ENCODE results near the gene GSTP1. TPM values are rescaled to one million over a fixed set of nuclear protein-coding genes. Genes with fewer than 3 reads are reported as not detected.
"Not testable (repeated sequence)": the region's sequence is repeated elsewhere in the genome, so short reads cannot be mapped to it uniquely, and the experiment has no call there.

Gene GSTP1
- total RNA-seq, 1 experiment from 2014 or later, result 1,799 TPM

DNA sequence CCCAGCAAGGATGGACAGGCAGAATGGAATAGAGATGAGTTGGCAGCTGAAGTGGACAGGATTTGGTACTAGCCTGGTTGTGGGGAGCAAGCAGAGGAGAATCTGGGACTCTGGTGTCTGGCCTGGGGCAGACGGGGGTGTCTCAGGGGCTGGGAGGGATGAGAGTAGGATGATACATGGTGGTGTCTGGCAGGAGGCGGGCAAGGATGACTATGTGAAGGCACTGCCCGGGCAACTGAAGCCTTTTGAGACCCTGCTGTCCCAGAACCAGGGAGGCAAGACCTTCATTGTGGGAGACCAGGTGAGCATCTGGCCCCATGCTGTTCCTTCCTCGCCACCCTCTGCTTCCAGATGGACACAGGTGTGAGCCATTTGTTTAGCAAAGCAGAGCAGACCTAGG lies 2.3 kb downstream of the GSTP1 start:
- Mint-ChIP-seq H3K4me3 (ENCODE audit: unreplicated experiment) (peak overlapping the region; percentile 75), H3K27ac (ENCODE audit: unreplicated experiment) (no peak overlapping the region)
- POLR2A ChIA-PET, result interaction anchor here (1.3 kb wide), 1 partner anchor 45 kb away, joined by 3 read pairs; no protein-coding TSS in a partner anchor

DNA sequence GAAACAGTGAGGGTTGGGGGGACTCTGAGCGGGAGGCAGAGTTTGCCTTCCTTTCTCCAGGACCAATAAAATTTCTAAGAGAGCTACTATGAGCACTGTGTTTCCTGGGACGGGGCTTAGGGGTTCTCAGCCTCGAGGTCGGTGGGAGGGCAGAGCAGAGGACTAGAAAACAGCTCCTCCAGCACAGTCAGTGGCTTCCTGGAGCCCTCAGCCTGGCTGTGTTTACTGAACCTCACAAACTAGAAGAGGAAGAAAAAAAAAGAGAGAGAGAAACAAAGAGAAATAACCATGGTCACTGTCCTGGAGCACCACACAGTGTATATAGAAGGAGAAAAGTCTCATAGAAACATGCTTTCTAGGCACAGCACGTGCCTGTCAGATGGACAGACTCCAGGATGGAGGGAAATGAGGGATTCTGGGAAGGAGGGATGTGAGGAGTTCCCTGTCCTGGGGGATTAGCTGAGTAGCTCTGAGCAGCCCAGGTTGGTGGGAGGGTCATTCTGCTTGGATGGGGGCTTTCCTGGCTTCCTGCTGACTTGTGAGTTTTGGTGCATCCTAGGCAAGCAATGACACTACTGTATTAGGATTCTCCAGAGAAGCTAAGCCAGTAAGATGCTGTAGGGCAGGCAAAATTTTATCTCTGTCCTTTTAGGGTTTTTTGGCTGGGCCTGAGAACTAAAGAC lies 3.1 kb downstream of the GSTP1 start:
- Histone ChIP-seq H3K4me3 (ENCODE audit: low read depth, low read length) (no peak overlapping the region), H3K9me3 (no peaks in the 10 kb centered on the region), H3K4me1 (peaks cover 21% of the 10 kb centered on the region), H3K27me3 (replicated peaks; ENCODE audit: control insufficient read depth, insufficient read depth, low read length) (no peaks in the 10 kb centered on the region), H3K36me3 (ENCODE audit: control insufficient read depth, insufficient read depth, low read length) (peaks cover 19% of the 10 kb centered on the region)
- TF ChIP-seq CTCF (IDR thresholded peaks at IDR 0.05; ENCODE audit: insufficient read depth in 1 of 2, low read depth in 1 of 2, low read length in 1 of 2, severe bottlenecking in 1 of 2, unreplicated experiment in 1 of 2), result no peak
- no peaks in the 10 kb centered on the region for H3K27me3 Mint-ChIP-seq (ENCODE audit: insufficient read depth, unreplicated experiment)
- intact Hi-C loops (cut with micrococcal nuclease; ENCODE audit: unreplicated experiment), result loop anchor here (10.0 kb wide), 1 partner anchor 342 kb away; no protein-coding TSS in a partner anchor
- DNase-seq, result no peak
- POLR2A ChIA-PET, result interaction anchor here (1.3 kb wide), 1 partner anchor 44 kb away, joined by 3 read pairs; no protein-coding TSS in a partner anchor
- no peaks in the 10 kb centered on the region for H3K9me3 Mint-ChIP-seq (ENCODE audit: unreplicated experiment)
- CTCF ChIA-PET, result no interaction called here
- peaks cover 33% of the 10 kb centered on the region for H3K4me1 Mint-ChIP-seq (ENCODE audit: low read depth, unreplicated experiment)
- H3K4me3 Mint-ChIP-seq (ENCODE audit: unreplicated experiment), result no peak overlapping the region
- BruUV-seq (replicated peaks), result no TSS peak
- no peak overlapping the region for H3K27ac Mint-ChIP-seq (ENCODE audit: unreplicated experiment)
- peaks cover 76% of the 10 kb centered on the region for H3K36me3 Mint-ChIP-seq (ENCODE audit: insufficient read depth, unreplicated experiment)

More for the DNA sequence above, 2.3 kb downstream of the GSTP1 start:
- no peak for TF ChIP-seq CTCF (IDR thresholded peaks at IDR 0.05; ENCODE audit: insufficient read depth in 1 of 2, low read depth in 1 of 2, low read length in 1 of 2, severe bottlenecking in 1 of 2, unreplicated experiment in 1 of 2)
- H3K9me3 ChIP-seq, result no peaks in the 10 kb centered on the region
- no peaks in the 10 kb centered on the region for H3K27me3 ChIP-seq (replicated peaks; ENCODE audit: control insufficient read depth, insufficient read depth, low read length)
- BruUV-seq (replicated peaks), result no TSS peak
- H3K27me3 Mint-ChIP-seq (ENCODE audit: insufficient read depth, unreplicated experiment), result no peaks in the 10 kb centered on the region
- peaks cover 24% of the 10 kb centered on the region for H3K4me1 ChIP-seq
- CTCF ChIA-PET, result no interaction called here
- peaks cover 83% of the 10 kb centered on the region for H3K36me3 Mint-ChIP-seq (ENCODE audit: insufficient read depth, unreplicated experiment)
- DNase-seq, result no peak
- no peak overlapping the region for H3K4me3 ChIP-seq (ENCODE audit: low read depth, low read length)
- H3K9me3 Mint-ChIP-seq (ENCODE audit: unreplicated experiment), result no peaks in the 10 kb centered on the region
- H3K36me3 ChIP-seq (ENCODE audit: control insufficient read depth, insufficient read depth, low read length), result peaks cover 19% of the 10 kb centered on the region
- intact Hi-C loops (cut with micrococcal nuclease; ENCODE audit: unreplicated experiment), result loop anchor here (10.0 kb wide), 1 partner anchor 341 kb away; no protein-coding TSS in a partner anchor
- H3K4me1 Mint-ChIP-seq (ENCODE audit: low read depth, unreplicated experiment), result peaks cover 40% of the 10 kb centered on the region

DNA sequence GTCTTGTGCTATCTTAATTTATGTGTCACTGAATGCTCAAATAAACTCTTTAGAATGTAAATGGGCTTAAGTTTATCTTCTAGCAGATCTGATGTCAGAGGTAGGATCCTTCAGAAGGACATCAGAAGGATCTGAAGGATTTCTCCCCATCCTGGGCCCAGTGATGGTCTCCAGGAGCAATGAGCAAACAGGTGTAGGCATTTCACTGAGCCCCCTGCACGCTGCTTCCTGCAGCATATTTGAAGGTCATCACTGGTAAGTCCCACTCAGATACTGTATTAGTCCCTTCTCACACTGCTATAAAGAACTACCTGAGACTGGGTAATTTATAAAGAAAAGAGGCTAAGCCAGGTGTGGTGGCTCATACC lies 4.5 kb downstream of the GSTP1 start:
- H3K4me1 Mint-ChIP-seq (ENCODE audit: low read depth, unreplicated experiment), result peaks cover 20% of the 10 kb centered on the region
- H3K9me3 Mint-ChIP-seq (ENCODE audit: unreplicated experiment), result no peaks in the 10 kb centered on the region
- Histone ChIP-seq H3K4me1 (peaks cover 10% of the 10 kb centered on the region), H3K4me3 (ENCODE audit: low read depth, low read length) (no peak overlapping the region), H3K27me3 (replicated peaks; ENCODE audit: control insufficient read depth, insufficient read depth, low read length) (no peaks in the 10 kb centered on the region), H3K36me3 (ENCODE audit: control insufficient read depth, insufficient read depth, low read length) (peaks cover 19% of the 10 kb centered on the region), H3K9me3 (no peaks in the 10 kb centered on the region)
- peaks cover 67% of the 10 kb centered on the region for H3K36me3 Mint-ChIP-seq (ENCODE audit: insufficient read depth, unreplicated experiment)
- no peak overlapping the region for H3K4me3 Mint-ChIP-seq (ENCODE audit: unreplicated experiment)
- intact Hi-C loops (cut with micrococcal nuclease; ENCODE audit: unreplicated experiment), result loop anchor here (10.0 kb wide), 1 partner anchor 343 kb away; no protein-coding TSS in a partner anchor
- ChIA-PET CTCF (no interaction called here), POLR2A (no interaction called here)
- no peak overlapping the region for H3K27ac Mint-ChIP-seq (ENCODE audit: unreplicated experiment)
- no TSS peak for BruUV-seq (replicated peaks)
- TF ChIP-seq CTCF (IDR thresholded peaks at IDR 0.05; ENCODE audit: insufficient read depth in 1 of 2, low read depth in 1 of 2, low read length in 1 of 2, severe bottlenecking in 1 of 2, unreplicated experiment in 1 of 2), result no peak
- no peak for DNase-seq
- H3K27me3 Mint-ChIP-seq (ENCODE audit: insufficient read depth, unreplicated experiment), result no peaks in the 10 kb centered on the region

- H3K27me3 ChIP-seq (replicated peaks; ENCODE audit: control insufficient read depth, insufficient read depth, low read length); BruUV-seq (replicated peaks); H3K9me3 ChIP-seq; POLR2A ChIA-PET; H3K4me3 ChIP-seq (ENCODE audit: low read depth, low read length); H3K27me3 Mint-ChIP-seq (ENCODE audit: insufficient read depth, unreplicated experiment); DNase-seq; H3K9me3 Mint-ChIP-seq (ENCODE audit: unreplicated experiment); H3K4me3 Mint-ChIP-seq (ENCODE audit: unreplicated experiment); CTCF ChIA-PET; H3K27ac Mint-ChIP-seq (ENCODE audit: unreplicated experiment): not testable (repeated sequence)
- Histone ChIP-seq H3K4me1 (peaks cover 13% of the 10 kb centered on the region), H3K36me3 (ENCODE audit: control insufficient read depth, insufficient read depth, low read length) (peaks cover 19% of the 10 kb centered on the region)
- peaks cover 15% of the 10 kb centered on the region for H3K4me1 Mint-ChIP-seq (ENCODE audit: low read depth, unreplicated experiment)
- intact Hi-C loops (cut with micrococcal nuclease; ENCODE audit: unreplicated experiment), result loop anchor here (10.0 kb wide), 1 partner anchor 344 kb away; no protein-coding TSS in a partner anchor
- H3K36me3 Mint-ChIP-seq (ENCODE audit: insufficient read depth, unreplicated experiment), result peaks cover 60% of the 10 kb centered on the region
Measured at GRCh38 chr11:67588899-67589415, 5.3 kb downstream of the GSTP1 start.

Data from Caco-2 (cell line).